K562 (cell line): ENCODE results near the gene YBEY. TPM values are rescaled to one million over a fixed set of nuclear protein-coding genes. Genes with fewer than 3 reads are reported as not detected.

Source experiments
- BCL6 ChIP-seq: fragments of 250-450 bp; sonication (Bioruptor Pico); IDR thresholded peaks from 2 replicates; pipeline ENCODE4 v1.4.0; 2020
- ESRRB ChIP-seq: fragments of 250-450 bp; sonication (Bioruptor Pico); IDR thresholded peaks from 2 replicates; pipeline ENCODE4 v1.5.0; 2020; ENCODE audit warnings: mild to moderate bottlenecking, moderate library complexity, borderline replicate concordance
- EWSR1 ChIP-seq: fragments of 450-650 bp; IDR thresholded peaks from 2 replicates; pipeline ENCODE4 v1.6.1; 2018; ENCODE audit warnings: borderline replicate concordance, mild to moderate bottlenecking, low read depth, moderate library complexity; ENCODE audit not compliant: partially characterized antibody
- FOXK2 ChIP-seq, 2 experiments: fragments of 450-650 bp; IDR thresholded peaks in 1 of 2; conservative IDR thresholded peaks in 1 of 2; 2 replicates each; pipeline ENCODE4 v1.6.1; 2016; ENCODE audit warnings: low read depth in 2 of 2, mild to moderate bottlenecking in 1 of 2
- JUNB ChIP-seq: fragments of 450-650 bp; formaldehyde crosslinking; conservative IDR thresholded peaks from 2 replicates; pipeline ENCODE4 v1.4.0; 2020; ENCODE audit warnings: mild to moderate bottlenecking
- LARP7 ChIP-seq: fragments of 450-650 bp; IDR thresholded peaks from 2 replicates; pipeline ENCODE4 v1.6.1; 2016
- LCOR ChIP-seq: sonication (generic); formaldehyde crosslinking; IDR thresholded peaks from 2 replicates; pipeline ENCODE4 v1.8.0; 2022; ENCODE audit warnings: mild to moderate bottlenecking, missing genetic modification reagents
- NR2C1 ChIP-seq, 2 experiments: fragments of 450-650 bp; IDR thresholded peaks; 2 replicates each; pipeline ENCODE4 v1.6.1; 2017; ENCODE audit warnings: mild to moderate bottlenecking in 2 of 2, antibody characterized with exemption in 1 of 2, inconsistent platforms in 1 of 2, missing compliant biosample characterization in 1 of 2, missing genetic modification characterization in 1 of 2
- PML ChIP-seq: IDR thresholded peaks from 2 replicates; pipeline ENCODE4 v1.6.1; 2012; ENCODE audit warnings: low read length, inconsistent platforms
- RAD51 ChIP-seq: fragments of 450-650 bp; IDR thresholded peaks from 2 replicates; pipeline ENCODE4 v1.7.1; 2016; ENCODE audit warnings: low read depth, mild to moderate bottlenecking, borderline replicate concordance
- RFX1 ChIP-seq: fragments of 450-650 bp; IDR thresholded peaks from 2 replicates; pipeline ENCODE4 v1.6.1; 2016; ENCODE audit warnings: mild to moderate bottlenecking, moderate library complexity
- SMARCE1 ChIP-seq: fragments of 450-650 bp; IDR thresholded peaks from 2 replicates; pipeline ENCODE4 v1.7.1; 2016; ENCODE audit warnings: mild to moderate bottlenecking
- TAF1 ChIP-seq: IDR thresholded peaks from 2 replicates; pipeline ENCODE4 v1.6.1; 2011; ENCODE audit warnings: mild to moderate bottlenecking, low read length, moderate library complexity; ENCODE audit not compliant: insufficient read depth, control insufficient read depth, severe bottlenecking; ENCODE audit errors: extremely low read depth
- TCF7 ChIP-seq: sonication (generic); IDR thresholded peaks from 2 replicates; pipeline ENCODE4 v1.6.1; 2016; ENCODE audit warnings: antibody characterized with exemption, borderline replicate concordance
- ZBTB1 ChIP-seq: sonication (generic); formaldehyde crosslinking; IDR thresholded peaks from 2 replicates; pipeline ENCODE4 v1.8.1; 2023; ENCODE audit warnings: missing genetic modification reagents, low read depth, mild to moderate bottlenecking, borderline replicate concordance
- ZNF77 ChIP-seq: fragments of 250-450 bp; sonication (Bioruptor Pico); IDR thresholded peaks from 2 replicates; pipeline ENCODE4 v1.5.0; 2020
- polyA plus RNA-seq, 8 experiments: library from polyadenylated mRNA; depleted of rRNA in 4 of 8; stranded (reverse) in 5 of 8; unstranded in 3 of 8; fragments of >200 nt; fragmentation: Nextera tagmentation in 2 of 8; fragmentation: Illumina TruSeq in 1 of 8; extraction: Ambion mirVana in 2 of 8; extraction: Trizol in 1 of 8; gene quantifications; 2 replicates each; pipeline versions ENCODE4 v1.2.1 to v1.2.3, GENCODE V29; 2011 to 2014; ENCODE audit warnings: inconsistent platforms in 1 of 8, missing spikeins in 1 of 8
- total RNA-seq, 7 experiments: library from RNA; depleted of rRNA in 6 of 7; stranded (reverse); fragments of >200 nt in 6 of 7; fragmentation: Illumina TruSeq in 2 of 7; extraction: Trizol in 2 of 7; gene quantifications; 2 replicates each; pipeline versions ENCODE4 v1.2.1 to v1.2.3, GENCODE V29; 2011 to 2021; ENCODE audit warnings: low replicate concordance in 1 of 7
- TF ChIP-seq, protein P1 (sequence below): fragments of 450-650 bp; formaldehyde crosslinking; IDR thresholded peaks from 2 replicates; pipeline ENCODE4 v1.4.0; 2020; ENCODE audit warnings: mild to moderate bottlenecking, mixed read lengths
- TF ChIP-seq, protein P2 (sequence below), 2 experiments: fragments of 450-650 bp in 1 of 2; sonication (generic) in 1 of 2; formaldehyde crosslinking; conservative IDR thresholded peaks; 2 replicates each; pipeline versions ENCODE4 v1.4.0 to v1.8.1; 2020 to 2022; ENCODE audit warnings: mild to moderate bottlenecking in 1 of 2, missing genetic modification reagents in 1 of 2
- TF ChIP-seq, protein P3 (sequence below): fragments of 200-800 bp; sonication (Bioruptor generic); IDR thresholded peaks from 2 replicates; pipeline ENCODE4 v1.6.1; 2017; ENCODE audit warnings: missing genetic modification characterization, missing compliant biosample characterization
- TF ChIP-seq, protein P4 (sequence below): fragments of 200-800 bp; sonication (Bioruptor generic); IDR thresholded peaks from 2 replicates; pipeline ENCODE4 v1.6.1; 2017; ENCODE audit warnings: missing genetic modification characterization, missing compliant biosample characterization
- TF ChIP-seq, protein P5 (sequence below): sonication (generic); formaldehyde crosslinking; IDR thresholded peaks from 2 replicates; pipeline ENCODE4 v1.8.0; 2022; ENCODE audit warnings: mild to moderate bottlenecking, missing genetic modification reagents

Gene YBEY
- total and polyA plus RNA-seq, 9 of the 15 experiments (the other 6 are each of a cell fraction or from before 2014, with no cell fraction given) = 6.4 to 28.0 (median 12.4) TPM

DNA sequence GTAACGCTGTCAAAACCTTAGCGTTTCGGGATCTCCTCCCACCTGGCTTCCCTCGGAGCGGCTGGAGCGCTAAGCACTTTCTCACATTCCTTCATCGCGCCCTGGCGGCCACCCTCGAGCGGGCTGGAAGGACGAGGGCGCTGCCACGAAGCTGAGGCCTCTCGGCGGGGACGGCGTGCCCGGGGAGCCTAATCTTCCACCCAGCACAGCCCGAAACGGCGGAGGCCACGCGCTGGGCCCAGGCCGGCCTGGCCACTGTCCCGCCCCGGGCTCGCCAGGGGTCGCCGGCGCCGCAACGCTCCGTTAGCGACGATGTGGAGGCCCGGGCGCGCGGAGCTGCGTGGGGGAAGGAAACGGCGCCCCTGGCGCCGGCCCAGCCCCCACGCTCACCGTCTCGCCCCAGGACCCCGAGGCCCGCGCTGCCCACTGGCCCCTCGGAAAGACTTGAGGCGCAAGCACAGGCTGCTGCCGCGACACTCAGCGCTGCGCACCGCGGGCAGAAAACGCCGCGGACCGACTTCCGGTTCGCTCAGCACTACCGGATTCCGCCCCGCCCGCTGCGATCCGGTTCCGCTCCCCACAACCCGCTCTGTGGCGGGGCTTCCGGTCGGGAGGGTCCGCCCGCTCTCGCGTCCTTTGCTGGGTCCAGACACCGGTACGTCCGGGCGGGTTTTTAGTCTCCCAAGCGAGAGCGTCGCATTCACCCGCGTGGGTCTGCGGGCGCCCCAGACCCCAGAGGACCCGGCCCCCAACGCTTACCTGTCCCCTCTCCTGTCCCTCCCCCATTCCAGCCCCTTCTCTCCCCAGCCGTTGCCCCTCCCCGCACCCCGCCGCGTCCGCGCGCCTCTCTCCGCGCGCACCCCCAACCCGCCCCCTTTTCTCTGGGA is at the start of gene YBEY (continued):
- TF ChIP-seq NR2C1 (IDR thresholded peaks at IDR 0.05) (no peak), NR2C1 (tag; IDR thresholded peaks at IDR 0.05) (peak; percentile 32; the same call in 1 of the 2 replicates), TAF1 (peak; percentile 87), LCOR (CRISPR knock-in tag) (peak; percentile 45; the same call in 1 of the 2 replicates), RFX1 (no peak), EWSR1 (no peak), ZBTB1 (CRISPR knock-in tag) (no peak; the same call in 1 of the 2 replicates), JUNB (CRISPR knock-in tag) (no peak), PML (peak; percentile 65), BCL6 (CRISPR knock-in tag) (no peak), RAD51 (no peak), SMARCE1 (0 out of 2 replicates have a peak, but pooled peaks have one; percentile 47), LARP7 (peak; percentile 45; the same call in 1 of the 2 replicates), ZNF77 (CRISPR knock-in tag) (no peak), TCF7 (no peak), FOXK2 (conservative IDR thresholded peaks at IDR 0.05 in 1 of 2, IDR thresholded peaks at IDR 0.05 in 1 of 2; ENCODE audit: low read depth in 2 of 2) (peak; percentile 18 to 46; a peak in 1 of 4 replicates), ESRRB (CRISPR knock-in tag) (no peak)
- TF ChIP-seq, protein P1, sequence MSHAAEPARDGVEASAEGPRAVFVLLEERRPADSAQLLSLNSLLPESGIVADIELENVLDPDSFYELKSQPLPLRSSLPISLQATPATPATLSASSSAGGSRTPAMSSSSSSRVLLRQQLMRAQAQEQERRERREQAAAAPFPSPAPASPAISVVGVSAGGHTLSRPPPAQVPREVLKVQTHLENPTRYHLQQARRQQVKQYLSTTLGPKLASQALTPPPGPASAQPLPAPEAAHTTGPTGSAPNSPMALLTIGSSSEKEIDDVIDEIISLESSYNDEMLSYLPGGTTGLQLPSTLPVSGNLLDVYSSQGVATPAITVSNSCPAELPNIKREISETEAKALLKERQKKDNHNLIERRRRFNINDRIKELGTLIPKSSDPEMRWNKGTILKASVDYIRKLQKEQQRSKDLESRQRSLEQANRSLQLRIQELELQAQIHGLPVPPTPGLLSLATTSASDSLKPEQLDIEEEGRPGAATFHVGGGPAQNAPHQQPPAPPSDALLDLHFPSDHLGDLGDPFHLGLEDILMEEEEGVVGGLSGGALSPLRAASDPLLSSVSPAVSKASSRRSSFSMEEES (CRISPR knock-in tag) = no peak
- TF ChIP-seq, protein P2, sequence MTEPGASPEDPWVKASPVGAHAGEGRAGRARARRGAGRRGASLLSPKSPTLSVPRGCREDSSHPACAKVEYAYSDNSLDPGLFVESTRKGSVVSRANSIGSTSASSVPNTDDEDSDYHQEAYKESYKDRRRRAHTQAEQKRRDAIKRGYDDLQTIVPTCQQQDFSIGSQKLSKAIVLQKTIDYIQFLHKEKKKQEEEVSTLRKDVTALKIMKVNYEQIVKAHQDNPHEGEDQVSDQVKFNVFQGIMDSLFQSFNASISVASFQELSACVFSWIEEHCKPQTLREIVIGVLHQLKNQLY (CRISPR knock-in tag; conservative IDR thresholded peaks at IDR 0.05) = no peak
- TF ChIP-seq, protein P3, sequence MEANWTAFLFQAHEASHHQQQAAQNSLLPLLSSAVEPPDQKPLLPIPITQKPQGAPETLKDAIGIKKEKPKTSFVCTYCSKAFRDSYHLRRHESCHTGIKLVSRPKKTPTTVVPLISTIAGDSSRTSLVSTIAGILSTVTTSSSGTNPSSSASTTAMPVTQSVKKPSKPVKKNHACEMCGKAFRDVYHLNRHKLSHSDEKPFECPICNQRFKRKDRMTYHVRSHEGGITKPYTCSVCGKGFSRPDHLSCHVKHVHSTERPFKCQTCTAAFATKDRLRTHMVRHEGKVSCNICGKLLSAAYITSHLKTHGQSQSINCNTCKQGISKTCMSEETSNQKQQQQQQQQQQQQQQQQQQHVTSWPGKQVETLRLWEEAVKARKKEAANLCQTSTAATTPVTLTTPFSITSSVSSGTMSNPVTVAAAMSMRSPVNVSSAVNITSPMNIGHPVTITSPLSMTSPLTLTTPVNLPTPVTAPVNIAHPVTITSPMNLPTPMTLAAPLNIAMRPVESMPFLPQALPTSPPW (CRISPR knock-in tag) = peak; percentile 95
- TF ChIP-seq, protein P4, sequence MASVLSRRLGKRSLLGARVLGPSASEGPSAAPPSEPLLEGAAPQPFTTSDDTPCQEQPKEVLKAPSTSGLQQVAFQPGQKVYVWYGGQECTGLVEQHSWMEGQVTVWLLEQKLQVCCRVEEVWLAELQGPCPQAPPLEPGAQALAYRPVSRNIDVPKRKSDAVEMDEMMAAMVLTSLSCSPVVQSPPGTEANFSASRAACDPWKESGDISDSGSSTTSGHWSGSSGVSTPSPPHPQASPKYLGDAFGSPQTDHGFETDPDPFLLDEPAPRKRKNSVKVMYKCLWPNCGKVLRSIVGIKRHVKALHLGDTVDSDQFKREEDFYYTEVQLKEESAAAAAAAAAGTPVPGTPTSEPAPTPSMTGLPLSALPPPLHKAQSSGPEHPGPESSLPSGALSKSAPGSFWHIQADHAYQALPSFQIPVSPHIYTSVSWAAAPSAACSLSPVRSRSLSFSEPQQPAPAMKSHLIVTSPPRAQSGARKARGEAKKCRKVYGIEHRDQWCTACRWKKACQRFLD = peak; percentile 93
- TF ChIP-seq, protein P5, sequence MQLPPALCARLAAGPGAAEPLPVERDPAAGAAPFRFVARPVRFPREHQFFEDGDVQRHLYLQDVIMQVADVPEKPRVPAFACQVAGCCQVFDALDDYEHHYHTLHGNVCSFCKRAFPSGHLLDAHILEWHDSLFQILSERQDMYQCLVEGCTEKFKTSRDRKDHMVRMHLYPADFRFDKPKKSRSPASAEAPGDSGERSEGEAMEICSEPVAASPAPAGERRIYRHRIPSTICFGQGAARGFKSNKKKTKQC = peak; percentile 90; the same call in 1 of the 2 replicates
